Measurements from ENCODE around the gene CTR9. TPM values are rescaled to one million over a fixed set of nuclear protein-coding genes. Genes with fewer than 3 reads are reported as not detected.

The CTR9 gene
- total and polyA plus RNA-seq, 2 of the 13 experiments (the other 11 are each of a cell fraction or from before 2014, with no cell fraction given) = 6.6 to 22.1 TPM

DNA sequence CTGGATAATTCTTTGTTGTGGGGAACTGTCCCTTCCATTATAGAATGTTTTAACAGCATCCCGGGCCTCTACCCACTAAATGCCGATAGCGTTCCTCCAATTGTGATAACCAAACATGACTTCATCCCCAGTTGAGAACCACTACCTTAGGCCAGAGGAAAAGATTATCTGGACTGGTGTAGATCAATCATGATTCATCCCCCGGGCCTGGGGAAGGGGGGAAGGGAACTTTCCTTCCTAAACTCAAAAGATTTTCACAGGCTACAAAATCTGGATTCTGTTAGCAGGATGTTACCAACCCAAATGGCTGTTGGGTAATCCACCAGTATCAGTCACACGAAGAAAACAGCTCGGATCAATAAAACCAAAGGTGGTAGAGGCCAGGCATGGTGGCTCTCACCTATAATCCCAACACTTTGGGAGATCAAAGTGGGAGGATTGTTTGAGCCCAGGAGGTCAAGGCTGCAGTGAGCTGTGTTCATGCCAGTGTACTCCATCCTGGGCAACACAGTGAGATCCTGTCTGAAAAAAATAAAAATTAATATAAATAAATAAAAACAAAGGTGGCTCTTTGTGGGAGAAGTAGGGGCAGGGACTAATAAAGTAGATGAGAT is 10.1 kb downstream of the CTR9 start (continued):
- TF ChIP-seq HNF1A (IDR thresholded peaks at IDR 0.05; ENCODE audit: low read depth) (no peak), HNF1A (CRISPR knock-in tag; IDR thresholded peaks at IDR 0.05; ENCODE audit: borderline replicate concordance) (no peak), ZMYM4 (CRISPR knock-in tag; IDR thresholded peaks at IDR 0.05) (peak; percentile 82), ZMAT3 (CRISPR knock-in tag; conservative IDR thresholded peaks at IDR 0.05) (no peak), E2F2 (CRISPR knock-in tag; IDR thresholded peaks at IDR 0.05; ENCODE audit: borderline replicate concordance) (no peak), SIN3A (IDR thresholded peaks at IDR 0.05; ENCODE audit: borderline replicate concordance, low read depth, low read length) (no peak), TAF1 (CRISPR knock-in tag; IDR thresholded peaks at IDR 0.05) (no peak), NBN (conservative IDR thresholded peaks at IDR 0.05) (no peak), NR2F2 (IDR thresholded peaks at IDR 0.05; ENCODE audit: borderline replicate concordance, low read depth) (peak; percentile 67), MED8 (CRISPR knock-in tag; IDR thresholded peaks at IDR 0.05; ENCODE audit: insufficient replicate concordance) (no peak), ZNF678 (CRISPR knock-in tag; IDR thresholded peaks at IDR 0.05) (no peak), ZBTB37 (CRISPR knock-in tag; IDR thresholded peaks at IDR 0.05) (peak; percentile 67; the same call in 1 of the 2 replicates), NFIC (IDR thresholded peaks at IDR 0.05; ENCODE audit: low read length) (no peak), MTA1 (CRISPR knock-in tag; IDR thresholded peaks at IDR 0.05; ENCODE audit: borderline replicate concordance) (no peak), ZFP90 (CRISPR knock-in tag; IDR thresholded peaks at IDR 0.05; ENCODE audit: borderline replicate concordance) (no peak), NKX3-1 (CRISPR knock-in tag; IDR thresholded peaks at IDR 0.05) (no peak), TBL1XR1 (IDR thresholded peaks at IDR 0.05; ENCODE audit: borderline replicate concordance, low read length, partially characterized antibody) (no peak), GATA4 (IDR thresholded peaks at IDR 0.05; ENCODE audit: borderline replicate concordance, low read depth) (no peak), SUZ12 (IDR thresholded peaks at IDR 0.05; ENCODE audit: low read depth, low read length) (no peak)
- TF ChIP-seq, protein P1, sequence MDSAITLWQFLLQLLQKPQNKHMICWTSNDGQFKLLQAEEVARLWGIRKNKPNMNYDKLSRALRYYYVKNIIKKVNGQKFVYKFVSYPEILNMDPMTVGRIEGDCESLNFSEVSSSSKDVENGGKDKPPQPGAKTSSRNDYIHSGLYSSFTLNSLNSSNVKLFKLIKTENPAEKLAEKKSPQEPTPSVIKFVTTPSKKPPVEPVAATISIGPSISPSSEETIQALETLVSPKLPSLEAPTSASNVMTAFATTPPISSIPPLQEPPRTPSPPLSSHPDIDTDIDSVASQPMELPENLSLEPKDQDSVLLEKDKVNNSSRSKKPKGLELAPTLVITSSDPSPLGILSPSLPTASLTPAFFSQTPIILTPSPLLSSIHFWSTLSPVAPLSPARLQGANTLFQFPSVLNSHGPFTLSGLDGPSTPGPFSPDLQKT (CRISPR knock-in tag; IDR thresholded peaks at IDR 0.05; ENCODE audit: borderline replicate concordance) = no peak
- TF ChIP-seq, protein P2, sequence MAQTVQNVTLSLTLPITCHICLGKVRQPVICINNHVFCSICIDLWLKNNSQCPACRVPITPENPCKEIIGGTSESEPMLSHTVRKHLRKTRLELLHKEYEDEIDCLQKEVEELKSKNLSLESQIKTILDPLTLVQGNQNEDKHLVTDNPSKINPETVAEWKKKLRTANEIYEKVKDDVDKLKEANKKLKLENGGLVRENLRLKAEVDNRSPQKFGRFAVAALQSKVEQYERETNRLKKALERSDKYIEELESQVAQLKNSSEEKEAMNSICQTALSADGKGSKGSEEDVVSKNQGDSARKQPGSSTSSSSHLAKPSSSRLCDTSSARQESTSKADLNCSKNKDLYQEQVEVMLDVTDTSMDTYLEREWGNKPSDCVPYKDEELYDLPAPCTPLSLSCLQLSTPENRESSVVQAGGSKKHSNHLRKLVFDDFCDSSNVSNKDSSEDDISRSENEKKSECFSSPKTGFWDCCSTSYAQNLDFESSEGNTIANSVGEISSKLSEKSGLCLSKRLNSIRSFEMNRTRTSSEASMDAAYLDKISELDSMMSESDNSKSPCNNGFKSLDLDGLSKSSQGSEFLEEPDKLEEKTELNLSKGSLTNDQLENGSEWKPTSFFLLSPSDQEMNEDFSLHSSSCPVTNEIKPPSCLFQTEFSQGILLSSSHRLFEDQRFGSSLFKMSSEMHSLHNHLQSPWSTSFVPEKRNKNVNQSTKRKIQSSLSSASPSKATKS (CRISPR knock-in tag; IDR thresholded peaks at IDR 0.05) = no peak

All from HepG2 (cell line).